COLO829 (cell line): Measurements from ENCODE around the gene CDC20.
"Not testable (repeated sequence)": the region's sequence is repeated elsewhere in the genome, so short reads cannot be mapped to it uniquely, and the experiment has no call there.

Source experiments
- DNase-seq: peaks from one replicate; pipeline ENCODE4 v3.0.0; 2012; ENCODE audit warnings: low spot score

CDC20 gene

DNA sequence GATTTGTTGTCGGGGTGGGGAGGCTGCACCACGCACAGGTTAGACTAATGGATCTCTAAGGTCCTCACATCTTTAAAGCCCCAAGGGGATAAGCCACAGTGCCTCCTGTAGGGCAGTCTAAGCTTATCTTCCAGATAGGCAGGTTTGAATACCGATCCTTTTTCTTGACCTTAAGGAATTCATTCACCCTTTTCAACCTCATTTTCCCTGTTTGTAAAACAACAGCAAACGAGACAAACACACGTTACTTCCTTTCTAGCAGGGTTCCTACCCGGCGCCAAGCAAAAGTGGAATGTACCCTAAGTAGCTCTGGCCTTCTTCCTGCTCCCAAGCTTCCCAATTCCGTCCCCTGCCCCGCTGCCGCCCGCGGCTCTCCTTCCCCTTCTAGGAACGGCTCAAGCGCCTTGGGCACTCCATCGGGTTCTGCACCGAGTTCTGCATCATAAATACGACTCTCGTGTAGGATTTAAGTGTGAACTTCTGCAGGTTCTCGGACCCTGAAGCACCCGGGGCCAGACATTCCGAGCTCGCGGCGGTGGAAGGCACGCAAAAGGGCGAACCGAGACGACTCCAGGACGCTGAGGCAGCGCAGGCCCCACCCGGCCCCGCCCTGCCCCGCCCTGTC is 548 bp upstream of the CDC20 start:
- DNase-seq, result peak; percentile 61

DNA sequence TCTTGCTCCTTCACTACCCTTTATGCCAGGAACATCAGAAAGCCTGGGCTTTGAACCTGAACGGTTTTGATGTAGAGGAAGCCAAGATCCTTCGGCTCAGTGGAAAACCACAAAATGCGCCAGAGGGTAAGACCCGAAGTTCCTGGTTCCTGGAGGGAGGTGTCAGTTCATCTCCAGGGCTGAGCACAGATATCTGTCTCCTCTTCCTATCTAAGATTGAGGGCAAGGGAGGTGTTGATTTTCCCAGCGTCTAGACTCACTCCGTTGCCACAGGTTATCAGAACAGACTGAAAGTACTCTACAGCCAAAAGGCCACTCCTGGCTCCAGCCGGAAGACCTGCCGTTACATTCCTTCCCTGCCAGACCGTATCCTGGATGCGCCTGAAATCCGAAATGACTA is 915 bp downstream of the CDC20 start:
- DNase-seq, result no peak

DNA sequence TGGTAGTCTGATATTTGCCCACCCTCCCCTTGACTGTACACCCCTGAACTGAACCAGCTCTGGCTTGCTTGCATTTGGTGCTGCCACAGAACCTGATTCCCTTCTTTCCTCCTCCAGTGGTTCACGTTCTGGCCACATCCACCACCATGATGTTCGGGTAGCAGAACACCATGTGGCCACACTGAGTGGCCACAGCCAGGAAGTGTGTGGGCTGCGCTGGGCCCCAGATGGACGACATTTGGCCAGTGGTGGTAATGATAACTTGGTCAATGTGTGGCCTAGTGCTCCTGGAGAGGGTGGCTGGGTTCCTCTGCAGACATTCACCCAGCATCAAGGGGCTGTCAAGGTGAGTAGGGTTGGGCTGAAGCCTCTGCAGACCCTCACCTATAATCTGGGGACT is 1.8 kb downstream of the CDC20 start:
- DNase-seq, result no peak

DNA sequence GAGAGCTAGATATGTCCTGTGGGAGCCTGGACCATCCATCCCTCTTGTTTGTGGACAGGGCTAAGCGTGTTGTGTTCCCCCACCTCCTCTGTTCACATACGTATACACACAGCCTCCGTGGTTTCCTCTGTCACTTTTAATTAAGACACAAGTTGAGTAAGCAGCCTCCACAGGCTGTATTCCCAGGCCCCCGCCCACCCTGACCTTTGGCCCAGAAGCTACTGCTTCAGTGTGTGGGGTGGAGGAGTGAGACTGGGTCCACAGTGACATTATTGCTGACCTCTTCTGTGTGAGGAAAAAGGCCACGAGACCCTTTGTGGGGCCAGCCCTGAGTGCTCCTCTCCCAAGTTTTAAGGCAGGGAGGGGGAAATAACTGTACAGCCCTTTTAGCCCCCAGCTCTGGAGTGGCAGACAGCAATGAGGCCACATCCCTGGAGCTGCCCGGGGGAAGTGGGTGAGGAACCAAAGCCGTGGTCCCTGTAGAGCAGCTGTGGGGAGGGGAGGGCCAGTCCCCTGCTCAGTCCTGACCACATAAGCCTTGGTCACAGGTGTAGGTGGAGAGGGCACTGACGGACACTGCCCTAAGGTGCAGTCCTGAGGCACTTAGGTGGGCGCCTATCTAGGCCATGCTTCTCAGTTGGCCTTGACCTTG is 4.6 kb downstream of the CDC20 start:
- no peak for DNase-seq

DNA sequence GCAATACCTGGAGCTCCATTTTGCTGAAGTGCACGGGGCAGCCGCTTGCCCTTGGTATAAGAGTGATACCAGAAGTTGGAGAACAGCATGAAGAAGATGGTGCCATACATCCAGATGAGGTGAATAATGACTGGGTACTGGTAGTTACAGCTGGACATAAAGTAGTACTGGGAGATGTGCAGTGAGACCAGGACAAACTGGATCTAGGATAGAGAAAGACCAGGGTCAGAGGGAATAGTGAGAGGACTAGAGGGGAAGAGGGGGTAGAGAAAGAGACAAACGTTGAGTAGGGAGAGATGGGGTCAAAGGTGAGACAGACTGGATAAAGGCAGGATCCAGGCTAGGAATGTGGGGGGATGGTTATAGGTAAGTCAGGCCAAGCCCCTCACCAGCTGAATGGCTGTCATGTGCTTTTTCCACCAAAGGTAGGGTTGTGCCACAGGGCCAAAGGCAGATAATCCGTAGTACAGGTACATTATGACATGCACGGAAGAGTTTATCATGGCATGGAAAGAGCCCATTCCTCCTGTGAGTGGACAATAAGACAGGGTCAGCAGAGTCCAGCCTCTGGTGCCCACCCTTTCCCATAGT is 5.2 kb downstream of the CDC20 start:
- DNase-seq, result no peak

DNA sequence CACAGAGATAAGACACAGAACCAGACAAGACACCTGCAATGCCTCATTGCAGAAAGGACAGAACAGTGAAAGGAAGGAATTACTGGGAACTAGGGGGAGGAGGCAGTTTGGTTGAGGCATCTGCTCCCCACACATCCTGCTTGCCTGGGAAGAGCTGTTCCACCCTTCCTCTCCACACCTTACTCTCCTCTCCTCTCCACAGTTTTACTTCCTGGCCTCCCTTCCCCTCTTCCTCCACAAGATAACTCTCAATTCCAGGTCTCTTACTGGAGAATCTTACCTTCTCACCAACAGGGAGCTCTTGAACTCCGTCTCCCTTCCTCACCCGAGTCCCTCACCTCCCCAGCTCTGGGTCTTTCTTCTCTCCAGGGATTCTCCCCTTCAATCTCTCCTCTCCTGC is 6.9 kb downstream of the CDC20 start:
- DNase-seq, result no peak

DNA sequence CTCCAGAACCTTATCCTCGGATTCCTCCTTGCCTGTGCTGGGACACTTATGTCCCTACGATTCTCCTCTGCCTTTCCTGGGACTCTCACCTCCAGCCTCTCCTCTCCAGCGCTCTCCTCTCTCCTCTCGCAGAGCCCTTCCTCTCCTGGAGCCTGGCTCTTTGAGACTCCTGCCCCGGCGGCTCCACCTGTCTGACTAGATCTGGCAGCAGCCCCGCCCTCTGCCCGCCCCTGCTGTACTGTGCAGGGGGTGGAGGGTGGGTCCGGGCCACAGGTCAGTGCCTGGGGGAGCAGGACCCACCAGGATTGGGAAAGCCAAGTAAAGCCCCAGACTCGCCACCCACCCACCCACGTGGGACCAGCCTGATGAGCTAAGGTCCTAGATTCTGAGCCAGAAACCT is 7.4 kb downstream of the CDC20 start:
- no peak for DNase-seq

DNA sequence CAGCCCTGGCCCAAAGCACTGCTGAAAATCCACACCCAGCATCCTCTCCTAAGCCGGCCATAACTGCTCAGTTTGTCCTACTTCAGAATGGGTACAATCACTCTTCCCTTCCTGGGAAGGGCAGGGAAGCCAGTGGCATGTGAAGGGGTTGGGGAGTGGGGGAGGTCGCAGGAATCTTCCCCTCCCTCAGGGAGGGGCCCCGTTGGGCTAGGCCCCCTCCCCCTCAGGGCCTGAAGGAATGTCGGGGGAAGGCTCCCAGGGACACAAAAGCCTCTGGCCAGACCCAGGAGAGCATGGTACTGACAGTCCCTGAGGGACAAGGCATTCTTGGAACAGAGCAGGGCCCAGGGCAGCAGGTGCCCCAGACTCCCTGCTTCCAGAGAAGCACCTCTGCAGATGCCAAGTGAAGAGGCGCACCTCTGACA is 7.8 kb downstream of the CDC20 start:
- no peak for DNase-seq

DNA sequence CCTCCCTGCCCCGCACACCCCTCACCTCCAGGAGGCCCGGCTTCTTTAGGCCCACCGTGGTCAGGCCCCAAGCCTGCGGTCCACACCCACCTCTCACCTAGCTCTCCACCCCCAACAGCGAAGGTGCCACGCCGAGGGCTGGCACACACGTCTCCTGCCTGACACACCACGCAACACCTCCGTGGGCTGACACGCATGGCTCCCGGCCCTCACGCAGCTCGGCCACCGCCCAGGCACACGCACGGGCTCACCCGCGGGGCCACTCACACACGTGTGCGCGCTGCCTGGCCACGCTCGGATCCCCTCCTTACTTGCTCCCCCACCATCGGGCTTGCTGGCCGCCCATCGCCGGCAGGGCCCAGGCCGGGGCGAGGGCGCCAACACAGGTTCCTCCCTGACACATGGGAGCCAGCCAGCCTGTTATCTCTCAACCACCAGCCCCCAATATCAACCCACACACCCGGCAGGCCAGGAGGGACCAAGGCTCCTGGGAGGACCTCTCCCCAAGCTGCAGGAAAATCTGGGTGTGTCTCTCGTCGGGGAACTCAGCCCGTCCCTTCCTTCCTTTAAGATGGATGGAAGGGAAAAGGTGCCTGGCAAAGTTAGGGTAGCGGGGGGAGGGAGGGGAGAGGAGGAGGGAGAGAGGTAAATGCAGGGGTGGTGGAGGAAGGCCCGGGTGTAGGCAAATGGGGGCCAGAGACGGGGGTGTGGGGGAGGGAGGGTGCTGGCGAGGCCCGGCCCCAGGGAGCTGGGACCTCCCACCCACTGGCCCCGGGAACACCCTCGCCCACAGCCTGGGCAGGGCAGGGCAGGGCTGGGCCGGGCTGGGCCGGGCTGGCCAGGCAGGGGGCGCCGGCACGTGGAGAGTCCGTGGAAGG is 8.5 kb downstream of the CDC20 start:
- no peak for DNase-seq

DNA sequence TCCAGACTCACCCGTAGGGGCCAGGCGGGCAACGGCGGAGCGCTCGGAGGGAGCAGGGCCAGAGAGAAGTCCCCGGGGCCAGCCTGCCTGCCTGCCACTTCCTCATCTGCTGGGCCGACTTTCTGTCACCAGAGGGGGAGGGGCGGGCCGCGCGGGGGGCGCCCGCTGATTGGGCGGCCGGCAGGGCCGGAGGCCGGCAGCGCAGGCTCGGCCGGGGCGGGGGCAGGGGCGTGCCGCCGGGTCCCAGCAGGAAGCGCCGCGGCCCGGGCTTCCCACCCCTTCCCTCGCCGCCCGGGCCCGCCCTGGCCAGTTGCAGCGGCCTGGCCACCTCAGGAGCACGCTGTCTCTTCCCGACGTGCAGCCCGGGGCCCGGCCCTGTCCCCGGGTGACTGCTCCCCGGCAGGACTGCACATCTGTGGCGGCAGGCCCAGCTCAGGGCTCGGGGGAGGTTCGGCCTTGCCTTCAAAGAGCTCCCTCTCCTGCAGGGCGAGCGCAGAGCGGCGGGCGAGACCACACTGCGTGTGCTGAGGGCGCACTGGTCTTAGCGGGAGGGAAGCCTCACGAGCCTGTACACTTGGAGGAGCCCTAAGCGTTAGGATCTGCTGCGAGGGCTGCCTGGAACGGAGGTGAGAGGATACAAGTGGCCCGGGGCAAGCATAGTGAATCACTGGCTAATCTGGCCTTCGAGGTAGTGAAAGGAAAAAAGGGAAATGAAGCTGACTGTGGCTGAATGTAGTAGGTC is 9.3 kb downstream of the CDC20 start, which contains the start of gene ELOVL1:
Gene ELOVL1, minus strand, starts transcription at position 108 of the 742 bp plus-strand sequence. CDS start 2,402 bp downstream, outside the sequence.
- peak; percentile 53 for DNase-seq

DNA sequence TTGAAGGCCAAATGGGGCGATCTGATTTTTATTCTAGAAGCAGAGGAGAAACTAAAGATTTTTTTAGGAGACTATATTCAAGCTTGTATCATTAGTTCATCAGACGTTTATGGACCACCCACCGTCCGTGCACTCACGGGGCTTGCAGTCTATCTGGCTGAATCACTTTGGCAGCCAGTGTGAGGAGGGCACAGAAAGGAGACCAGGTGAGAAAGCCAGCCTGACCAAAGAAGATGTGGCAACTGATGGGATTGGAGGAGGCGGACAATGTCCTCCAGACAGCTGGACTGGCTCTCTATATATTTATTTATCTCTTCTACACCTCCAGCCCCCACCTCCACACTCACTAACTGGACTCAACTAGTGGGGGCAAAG is 9.9 kb downstream of the CDC20 start:
- no peak for DNase-seq

DNA sequence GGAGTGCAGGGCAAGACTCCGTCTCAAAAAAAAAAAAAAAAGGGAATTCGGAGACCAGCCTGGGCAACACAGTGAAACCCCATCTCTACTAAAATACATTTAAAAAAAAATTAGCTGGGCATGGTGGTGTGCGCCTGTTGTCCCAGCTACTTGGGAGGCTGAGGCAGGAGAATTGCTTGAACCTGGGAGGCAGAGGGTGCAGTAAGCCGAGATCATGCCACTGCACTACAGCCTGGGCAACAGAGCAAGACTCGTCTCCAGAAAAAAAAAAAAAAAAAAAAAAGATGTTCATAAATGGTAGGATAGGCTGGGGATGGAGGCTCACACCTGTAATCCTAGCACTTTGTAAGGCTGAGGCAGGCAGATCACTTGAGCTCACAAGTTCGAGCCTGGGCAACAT is 11.0 kb downstream of the CDC20 start:
- not testable (repeated sequence) for DNase-seq

DNA sequence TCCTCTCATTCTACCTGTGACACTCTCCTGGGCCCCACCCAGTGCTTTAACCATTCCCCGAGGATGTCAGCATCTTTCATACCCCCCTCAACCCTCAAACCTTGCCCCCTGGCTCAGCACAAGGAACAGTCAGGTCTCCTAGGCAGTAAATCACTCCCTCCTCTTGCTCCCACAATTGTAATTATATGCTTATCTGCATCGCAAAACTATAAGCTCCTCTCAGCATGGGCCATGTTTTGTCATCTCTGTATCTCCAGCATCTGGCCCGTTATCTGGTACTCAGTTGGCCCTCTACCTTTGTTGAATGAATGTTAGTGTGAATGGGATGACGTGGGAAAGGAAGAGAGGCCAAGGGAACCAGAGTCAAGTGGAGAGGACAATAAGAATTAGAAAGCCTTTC is 11.8 kb downstream of the CDC20 start:
- DNase-seq, result no peak

DNA sequence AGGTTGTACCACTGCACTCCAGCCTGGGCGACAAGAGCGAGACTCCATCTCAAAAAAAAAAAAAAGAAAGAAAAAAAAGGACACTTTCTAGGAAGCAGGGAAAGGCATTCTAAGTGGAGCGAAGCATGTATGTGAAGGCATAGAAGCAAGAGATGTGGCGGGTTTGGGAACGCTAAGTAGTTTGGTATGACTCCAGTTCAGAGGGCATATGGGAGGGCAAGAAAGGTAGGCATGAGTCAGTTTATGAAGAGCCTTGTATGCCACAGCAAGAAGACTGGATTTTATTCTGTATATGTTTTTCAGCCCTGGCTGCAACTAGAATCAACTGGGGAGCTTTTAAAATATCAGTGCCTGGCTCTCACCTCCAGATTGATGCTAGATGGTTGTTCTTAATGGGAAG is 13.4 kb downstream of the CDC20 start:
- DNase-seq, result no peak

DNA sequence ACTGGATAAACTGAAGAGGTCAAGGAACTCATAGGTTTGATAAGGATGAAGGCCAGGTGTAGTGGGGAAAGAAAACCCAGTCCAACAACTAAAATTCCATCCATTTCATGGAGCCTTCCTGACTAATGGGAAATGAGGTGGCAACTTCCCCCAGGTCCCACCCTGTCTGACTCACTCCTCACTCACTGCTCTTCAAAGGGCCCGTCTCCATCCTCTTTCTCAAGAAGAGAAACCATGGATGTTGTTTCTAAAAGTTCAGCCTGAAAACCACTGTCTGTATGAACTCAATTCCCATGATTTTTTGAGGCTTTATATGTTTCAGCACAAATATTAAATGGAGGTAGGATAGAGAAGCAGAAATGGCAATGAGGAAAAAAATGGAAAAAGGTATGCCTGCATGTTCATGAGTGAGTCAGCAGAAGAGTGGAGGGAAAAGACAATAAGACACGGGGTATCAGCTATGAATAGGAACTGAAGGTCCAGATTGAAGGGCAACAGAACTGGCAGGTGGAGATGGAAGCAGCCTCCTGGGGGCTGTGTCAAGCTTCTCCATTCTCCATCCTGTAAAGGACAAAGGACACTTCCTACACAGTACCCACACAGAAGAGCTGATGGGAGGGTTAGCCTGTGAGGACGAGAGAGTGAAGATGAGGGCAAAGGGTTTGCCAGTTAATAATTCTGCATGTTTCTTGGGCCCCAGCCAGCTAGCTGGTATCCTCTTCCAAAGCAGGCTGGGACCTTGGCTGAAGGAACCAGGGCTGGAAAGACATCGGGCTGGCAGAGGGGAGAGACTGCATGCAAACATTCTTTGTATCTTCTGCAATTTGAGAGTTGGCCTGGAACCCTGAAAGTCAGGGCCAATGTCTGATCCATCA is 14.5 kb downstream of the CDC20 start:
- DNase-seq, result no peak

DNA sequence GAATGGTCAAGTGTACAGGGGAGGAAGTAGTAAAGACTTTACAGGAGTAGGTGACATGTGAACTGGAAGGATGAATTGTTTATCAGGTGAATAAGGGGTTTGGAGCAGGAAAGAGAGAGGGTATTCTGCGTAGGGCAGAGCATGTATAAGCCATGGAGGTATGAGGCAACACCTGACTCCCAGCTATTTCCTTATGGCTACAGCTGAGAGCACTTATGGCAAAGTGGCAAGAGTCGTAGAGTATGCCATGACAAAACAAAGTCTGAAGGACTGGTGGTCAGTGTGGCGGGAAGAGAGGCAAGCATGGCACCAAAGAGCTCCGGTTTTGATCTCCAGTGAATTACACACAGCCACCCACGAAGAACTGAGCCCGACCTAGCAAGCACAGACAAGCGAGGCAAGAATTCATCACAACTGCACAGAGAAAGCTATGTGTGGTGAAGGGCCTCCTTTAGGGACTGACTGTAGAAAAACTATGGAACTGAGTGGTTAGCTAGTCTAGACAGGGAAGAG is 18.0 kb downstream of the CDC20 start:
- DNase-seq, result no peak

DNA sequence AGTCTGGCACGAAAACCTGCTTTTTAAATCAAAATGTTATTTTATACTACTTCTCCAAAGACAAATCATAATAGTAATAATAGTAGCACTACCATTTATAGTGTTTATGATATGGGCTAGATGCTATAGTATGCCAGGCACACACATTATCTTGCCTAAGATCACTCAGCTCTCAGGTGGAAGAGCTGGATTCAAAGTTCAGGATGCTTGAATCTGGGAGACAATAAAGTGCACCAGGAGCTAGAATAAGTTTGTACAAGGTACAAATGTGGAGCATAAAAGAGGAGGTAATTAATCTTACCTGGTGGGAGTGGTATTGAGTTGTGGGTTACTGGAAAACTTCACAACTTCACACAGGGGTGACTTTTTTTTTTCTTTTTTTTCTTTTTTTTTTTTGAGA is 19.1 kb downstream of the CDC20 start:
- no peak for DNase-seq

DNA sequence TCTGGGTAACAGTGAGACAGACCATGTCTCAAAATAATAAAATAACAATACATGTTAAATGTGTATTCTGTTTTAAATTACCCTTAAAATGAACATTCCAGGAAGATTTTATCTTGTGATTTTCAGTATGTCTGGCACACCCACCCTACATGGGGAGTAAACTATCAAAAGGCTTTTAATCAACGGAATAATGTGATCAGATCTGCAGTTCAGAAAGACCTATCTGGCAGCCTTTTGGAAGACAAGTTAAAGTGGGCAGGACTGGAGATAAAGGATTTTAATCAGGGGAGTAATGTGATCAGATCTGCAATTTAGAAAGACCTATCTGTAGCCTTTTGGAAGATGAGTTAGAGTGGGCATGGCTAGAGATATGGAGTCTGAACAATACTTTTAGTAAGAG is 20.7 kb downstream of the CDC20 start:
- no peak for DNase-seq

DNA sequence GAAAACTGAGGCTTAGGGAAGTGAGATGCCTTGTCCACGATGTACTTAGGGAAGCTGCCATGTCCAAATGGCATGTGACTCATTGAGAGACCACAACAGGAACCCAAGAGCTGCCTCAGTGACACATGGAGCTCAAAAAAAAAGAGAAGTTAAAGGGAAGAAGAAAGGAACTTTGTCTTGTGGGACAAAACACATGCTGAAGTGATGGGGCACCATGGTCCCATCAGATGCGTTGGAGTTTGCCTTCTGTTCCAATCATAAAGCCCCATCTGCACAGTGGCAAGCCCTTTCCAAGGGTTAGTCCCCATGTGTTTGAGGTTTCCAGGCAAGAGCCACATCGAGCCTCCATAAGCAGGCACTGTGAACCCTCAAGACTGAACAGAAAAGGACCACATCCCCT is 22.8 kb downstream of the CDC20 start:
- no peak for DNase-seq

DNA sequence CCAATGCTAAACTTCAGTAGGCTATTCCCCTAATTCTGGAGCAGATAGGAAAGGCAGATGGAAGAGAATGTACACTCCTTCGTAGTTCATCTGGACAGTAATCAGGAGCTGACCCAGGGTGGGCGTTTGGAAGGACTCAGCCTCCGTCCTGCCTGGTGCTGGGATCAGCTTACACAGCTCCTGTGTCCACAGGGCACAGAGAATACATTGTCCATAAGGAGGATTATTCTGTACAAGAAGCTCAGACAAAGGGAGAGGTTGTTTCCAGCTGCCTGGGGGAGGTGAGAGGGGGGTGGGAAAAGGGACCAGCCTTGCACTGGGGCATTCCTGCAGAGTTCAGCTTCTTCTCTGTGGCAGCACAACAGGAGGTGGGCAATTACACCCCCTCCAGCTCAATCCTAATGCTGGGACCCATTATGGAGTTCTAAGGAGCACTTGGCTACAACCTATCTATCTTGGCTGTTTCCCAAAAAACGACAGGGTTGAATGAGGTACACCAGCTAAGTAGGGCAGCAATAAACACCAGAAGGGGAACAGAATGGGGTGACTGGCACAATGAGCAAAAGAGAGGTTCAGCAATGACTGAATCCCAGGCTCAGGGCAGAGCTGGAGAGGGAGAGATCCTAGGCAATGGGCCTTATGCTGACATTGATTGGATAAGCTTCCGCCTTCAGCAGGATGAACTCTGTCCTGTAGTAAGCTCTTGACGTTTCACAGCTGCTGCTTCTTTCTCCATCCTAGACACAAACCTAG is 23.4 kb downstream of the CDC20 start:
- peak; percentile 88 for DNase-seq
